HUES64 (cell line): ENCODE results near the gene NME1.
A peak's percentile ranks its signal among the peaks of the same experiment; 100 is the strongest.

Experiments
- H3K27ac ChIP-seq: 2 replicates; pipeline ENCODE4 v1.7.0; 2013; ENCODE audit warnings: low read depth, low read length, inconsistent platforms
- H3K27me3 ChIP-seq: 2 replicates; pipeline ENCODE4 v1.6.1; 2013; ENCODE audit warnings: mild to moderate bottlenecking, low read length; ENCODE audit not compliant: insufficient read depth
- H3K36me3 ChIP-seq: 2 replicates; pipeline ENCODE4 v1.6.1; 2013; ENCODE audit warnings: mild to moderate bottlenecking, low read length; ENCODE audit not compliant: insufficient read depth
- H3K4me1 ChIP-seq: 2 replicates; pipeline ENCODE4 v1.6.1; 2013; ENCODE audit warnings: mild to moderate bottlenecking, low read length, moderate library complexity; ENCODE audit not compliant: insufficient read depth
- H3K4me3 ChIP-seq: 2 replicates; pipeline ENCODE4 v1.5.1; 2013; ENCODE audit warnings: mild to moderate bottlenecking, low read length, moderate library complexity
- H3K9ac ChIP-seq: 2 replicates; pipeline ENCODE4 v1.6.1; 2013; ENCODE audit warnings: mild to moderate bottlenecking, low read depth, low read length
- H3K9me3 ChIP-seq: 2 replicates; pipeline ENCODE4 v1.6.1; 2013; ENCODE audit warnings: low read depth, low read length; ENCODE audit not compliant: insufficient read depth
- WGBS: fragments of 150-250, 120-280 bp; methylation state at CpG from one replicate; pipeline ENCODE4 v1.1.7; 2013; ENCODE audit warnings: missing lambda C conversion rate; 5-methylcytosine and 5-hydroxymethylcytosine counted together

The NME1 gene

DNA sequence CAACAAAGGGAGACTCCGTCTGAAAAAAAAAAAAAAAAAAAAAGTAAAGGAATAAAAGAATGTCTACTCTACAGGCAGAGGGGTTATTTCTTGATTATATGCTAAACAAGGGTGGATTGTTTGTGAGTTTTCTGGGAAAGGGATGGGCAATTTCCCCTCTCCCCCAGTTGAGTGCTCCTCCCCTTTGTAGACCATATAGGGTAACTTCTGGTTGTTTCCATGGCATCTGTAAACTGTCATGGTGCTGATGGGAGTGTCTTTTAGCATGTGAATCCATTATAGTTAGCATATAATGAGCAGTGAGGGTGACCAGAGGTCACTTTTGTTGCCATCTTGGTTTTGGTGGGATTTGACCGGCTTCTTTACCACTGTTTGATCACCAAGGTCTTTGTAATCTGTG is 4.2 kb upstream of the NME1 start:
- no peaks in the 10 kb centered on the region for H3K9me3 ChIP-seq
- peaks cover 10% of the 10 kb centered on the region; the same call in 1 of the 2 replicates for H3K4me1 ChIP-seq
- H3K4me3 ChIP-seq, result no peak overlapping the region
- H3K36me3 ChIP-seq, result no peaks in the 10 kb centered on the region
- H3K9ac ChIP-seq, result no peak overlapping the region
- H3K27ac ChIP-seq, result no peak overlapping the region
- WGBS, result 91% methylated on average over 2 of the region's 2 CpGs
- no peaks in the 10 kb centered on the region for H3K27me3 ChIP-seq

DNA sequence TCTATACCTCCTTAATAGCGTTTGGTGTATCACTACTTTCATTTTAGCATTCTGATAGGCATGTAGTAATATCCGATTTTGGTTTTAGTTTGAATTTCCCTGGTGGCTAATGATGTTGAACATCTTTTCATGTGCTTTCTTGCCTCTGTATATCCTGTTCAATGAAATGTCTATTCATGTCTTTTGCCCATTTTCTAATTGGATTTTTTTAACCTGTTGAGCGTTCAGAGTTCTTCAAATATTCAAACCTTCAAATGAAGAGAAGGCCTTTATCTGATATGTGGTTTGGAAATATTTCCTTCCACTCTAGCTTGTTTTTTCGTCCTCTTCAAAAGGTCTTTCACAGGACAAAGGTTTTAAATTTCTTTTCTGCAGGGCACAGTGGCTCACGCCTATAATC is 2.4 kb upstream of the NME1 start:
- 89% methylated on average over 4 of the region's 5 CpGs for WGBS
- Histone ChIP-seq H3K27me3 (no peaks in the 10 kb centered on the region), H3K36me3 (peaks cover 7% of the 10 kb centered on the region), H3K27ac (no peak overlapping the region), H3K9ac (no peak overlapping the region), H3K9me3 (no peaks in the 10 kb centered on the region), H3K4me1 (peaks cover 13% of the 10 kb centered on the region; the same call in 1 of the 2 replicates), H3K4me3 (no peak overlapping the region)

DNA sequence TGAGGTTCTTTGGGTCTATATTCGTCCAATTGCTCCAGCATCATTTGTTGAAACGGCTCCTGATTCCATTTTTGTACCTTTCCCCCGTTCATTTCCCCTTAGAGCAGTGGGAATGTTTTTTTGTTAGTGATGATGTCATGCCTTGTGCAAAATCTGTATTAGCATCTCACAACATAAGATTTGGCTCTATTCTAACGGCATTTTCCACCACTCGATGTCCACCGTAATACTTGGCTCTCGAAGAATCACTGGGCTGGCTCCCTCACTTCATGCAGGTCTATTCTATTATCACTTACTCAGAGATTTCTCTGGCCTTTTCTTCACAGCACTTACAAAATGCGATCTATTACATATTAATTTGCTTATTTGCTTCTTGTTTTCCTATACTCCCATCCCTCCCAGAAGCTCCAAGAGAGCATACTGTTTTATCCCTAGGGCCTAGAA is 571 bp upstream of the NME1 start:
- Histone ChIP-seq H3K9me3 (no peaks in the 10 kb centered on the region), H3K27me3 (no peaks in the 10 kb centered on the region), H3K27ac (peak overlapping the region; percentile 56), H3K9ac (peak overlapping the region; percentile 45), H3K4me1 (peaks cover 13% of the 10 kb centered on the region; the same call in 1 of the 2 replicates), H3K36me3 (peaks cover 23% of the 10 kb centered on the region), H3K4me3 (peak overlapping the region; percentile 87)
- 61% methylated on average over 7 of the region's 8 CpGs for WGBS

DNA sequence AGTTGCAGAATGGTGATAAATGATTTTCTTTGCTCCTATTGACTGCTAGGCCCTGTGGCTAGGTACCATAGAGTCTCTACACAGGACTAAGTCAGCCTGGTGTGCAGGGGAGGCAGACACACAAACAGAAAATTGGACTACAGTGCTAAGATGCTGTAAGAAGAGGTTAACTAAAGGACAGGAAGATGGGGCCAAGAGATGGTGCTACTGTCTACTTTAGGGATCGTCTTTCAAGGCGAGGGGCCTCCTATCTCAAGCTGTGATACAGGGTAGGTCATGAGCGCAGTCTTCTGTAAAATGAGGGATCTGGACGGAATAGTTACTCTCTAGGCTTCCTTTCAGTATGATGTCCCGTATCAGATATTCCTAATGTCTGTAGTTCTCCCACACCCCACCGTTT is 817 bp downstream of the NME1 start:
- Histone ChIP-seq H3K9me3 (no peaks in the 10 kb centered on the region), H3K4me1 (peaks cover 13% of the 10 kb centered on the region; the same call in 1 of the 2 replicates), H3K27me3 (no peaks in the 10 kb centered on the region), H3K4me3 (peak overlapping the region; percentile 87), H3K9ac (peak overlapping the region; percentile 95), H3K27ac (peak overlapping the region; percentile 69), H3K36me3 (peaks cover 35% of the 10 kb centered on the region)
- 14% methylated on average over 4 of the region's 6 CpGs for WGBS

DNA sequence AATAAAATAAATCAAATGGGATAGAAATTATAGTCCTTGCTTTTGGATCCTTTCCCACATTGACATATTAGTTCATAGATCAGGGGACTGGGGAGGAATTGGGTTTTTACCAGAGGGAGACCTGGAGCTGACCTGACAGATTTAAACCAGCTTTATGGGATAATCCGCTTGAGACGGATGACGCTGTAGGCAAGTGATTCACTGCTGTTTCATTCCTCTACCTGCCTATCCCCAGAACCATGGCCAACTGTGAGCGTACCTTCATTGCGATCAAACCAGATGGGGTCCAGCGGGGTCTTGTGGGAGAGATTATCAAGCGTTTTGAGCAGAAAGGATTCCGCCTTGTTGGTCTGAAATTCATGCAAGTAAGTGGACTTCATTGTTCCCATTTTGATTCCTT is 2.1 kb downstream of the NME1 start:
- Histone ChIP-seq H3K4me3 (no peak overlapping the region), H3K27me3 (no peaks in the 10 kb centered on the region), H3K9ac (no peak overlapping the region), H3K9me3 (no peaks in the 10 kb centered on the region), H3K27ac (no peak overlapping the region), H3K4me1 (peaks cover 13% of the 10 kb centered on the region; the same call in 1 of the 2 replicates), H3K36me3 (peaks cover 46% of the 10 kb centered on the region)
- 94% methylated on average over 8 of the region's 8 CpGs for WGBS

DNA sequence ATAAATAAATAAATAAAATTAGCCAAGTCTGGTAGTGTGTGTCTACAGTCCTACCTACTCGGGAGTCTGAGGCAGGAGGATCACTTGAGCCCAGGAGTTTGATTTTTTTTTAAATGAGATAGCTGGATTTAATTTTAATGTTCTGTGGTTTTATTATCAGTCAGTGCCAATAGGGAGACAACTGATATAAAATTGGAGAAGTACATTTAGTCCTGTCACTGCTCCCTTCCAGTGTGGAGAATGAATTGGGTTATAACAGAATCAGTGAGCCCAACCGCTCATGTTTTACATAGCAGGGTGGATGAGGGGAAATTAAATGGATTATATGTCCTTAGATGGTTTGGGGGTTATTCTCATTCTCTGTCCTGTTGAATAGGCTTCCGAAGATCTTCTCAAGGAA is 6.2 kb downstream of the NME1 start:
- Histone ChIP-seq H3K4me1 (peaks cover 2% of the 10 kb centered on the region; the same call in 1 of the 2 replicates), H3K36me3 (peaks cover 76% of the 10 kb centered on the region), H3K27ac (no peak overlapping the region), H3K9ac (no peak overlapping the region), H3K27me3 (no peaks in the 10 kb centered on the region), H3K9me3 (no peaks in the 10 kb centered on the region), H3K4me3 (no peak overlapping the region)
- 95% methylated on average over 3 of the region's 3 CpGs for WGBS

DNA sequence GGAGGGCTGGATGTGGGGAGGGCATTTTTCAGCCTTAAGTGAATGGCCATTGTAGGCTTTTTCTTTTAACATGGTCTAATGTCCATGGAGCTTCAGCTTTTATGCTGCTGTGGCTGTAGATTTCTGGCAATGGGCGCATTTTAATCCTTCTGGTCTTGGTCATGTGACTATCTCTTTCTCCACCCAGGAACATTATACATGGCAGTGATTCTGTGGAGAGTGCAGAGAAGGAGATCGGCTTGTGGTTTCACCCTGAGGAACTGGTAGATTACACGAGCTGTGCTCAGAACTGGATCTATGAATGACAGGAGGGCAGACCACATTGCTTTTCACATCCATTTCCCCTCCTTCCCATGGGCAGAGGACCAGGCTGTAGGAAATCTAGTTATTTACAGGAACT is 8.2 kb downstream of the NME1 start:
- no peak overlapping the region for H3K27ac ChIP-seq
- 100% methylated on average over 3 of the region's 3 CpGs for WGBS
- no peak overlapping the region for H3K4me3 ChIP-seq
- no peak overlapping the region for H3K9ac ChIP-seq
- peaks cover 2% of the 10 kb centered on the region; the same call in 1 of the 2 replicates for H3K4me1 ChIP-seq
- peaks cover 65% of the 10 kb centered on the region for H3K36me3 ChIP-seq
- no peaks in the 10 kb centered on the region for H3K9me3 ChIP-seq
- H3K27me3 ChIP-seq, result no peaks in the 10 kb centered on the region

DNA sequence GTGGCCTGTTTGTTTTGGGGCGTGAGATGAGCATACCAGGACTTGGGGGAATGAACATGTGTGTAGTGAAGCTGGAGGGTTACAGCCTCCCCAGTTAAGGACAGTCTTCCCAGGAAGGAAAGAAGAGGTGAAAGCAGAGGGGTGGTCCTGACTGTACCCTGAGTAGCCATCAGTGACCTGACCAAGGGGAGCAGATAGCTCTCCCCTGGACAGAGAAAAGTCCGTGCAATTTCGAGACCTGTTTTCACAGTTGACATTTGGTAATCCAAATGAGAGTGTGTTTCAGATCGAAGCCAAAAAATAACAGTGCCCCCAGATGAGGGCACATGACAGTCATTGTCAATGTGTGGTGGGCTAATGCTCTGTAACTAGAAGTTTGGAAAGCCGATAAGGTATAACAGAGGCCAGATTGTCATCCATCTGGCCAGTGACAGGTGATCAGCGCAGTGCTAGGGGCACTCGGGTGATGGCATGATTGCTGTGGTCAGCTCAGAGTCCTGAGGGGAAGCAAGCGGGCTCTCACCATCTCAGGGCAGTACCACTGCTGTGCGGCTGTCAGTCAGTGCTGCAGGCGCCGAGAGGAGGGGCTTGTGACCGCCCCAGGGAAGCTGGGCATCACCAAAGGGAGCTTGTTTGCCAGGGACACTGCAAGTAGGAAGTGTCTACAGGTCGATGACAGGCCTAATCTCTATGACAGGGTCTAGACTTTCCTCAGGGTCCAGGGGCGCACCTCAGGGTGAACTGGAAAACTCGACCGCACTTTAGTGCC is 11.7 kb downstream of the NME1 start:
- peaks cover 62% of the 10 kb centered on the region for H3K36me3 ChIP-seq
- H3K4me1 ChIP-seq, result peaks cover 2% of the 10 kb centered on the region
- no peaks in the 10 kb centered on the region for H3K27me3 ChIP-seq
- 50% methylated on average over 16 of the region's 16 CpGs for WGBS
- no peak overlapping the region for H3K27ac ChIP-seq
- H3K9me3 ChIP-seq, result no peaks in the 10 kb centered on the region
- H3K9ac ChIP-seq, result peak overlapping the region; percentile 62; the same call in 1 of the 2 replicates
- H3K4me3 ChIP-seq, result peak overlapping the region; percentile 90

DNA sequence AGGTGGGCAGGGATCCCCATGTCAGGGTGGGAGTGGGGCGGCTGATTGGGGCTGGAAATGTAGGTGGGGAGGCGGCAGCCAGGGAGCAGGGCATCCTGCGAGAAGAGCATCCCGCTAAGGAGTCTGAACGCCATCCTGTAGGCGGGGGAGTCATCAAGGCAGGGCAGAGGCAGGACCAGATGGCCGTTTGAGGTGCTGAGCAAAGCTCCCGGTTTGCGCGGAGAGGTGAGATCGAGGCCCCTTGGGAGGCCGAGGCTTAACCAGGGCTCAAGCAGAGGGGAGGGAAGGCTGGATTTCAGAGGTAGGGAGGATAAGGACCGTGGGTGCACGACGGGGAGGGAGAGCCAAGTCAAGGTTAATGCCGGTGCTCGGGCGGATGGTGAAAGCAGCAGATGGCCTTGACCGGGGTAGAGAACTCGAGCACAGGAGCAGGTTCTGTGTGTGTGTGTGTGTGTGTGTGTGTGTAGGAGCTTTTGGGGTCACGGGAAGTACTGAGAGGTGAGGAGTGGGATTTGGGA is 12.4 kb downstream of the NME1 start:
- Histone ChIP-seq H3K4me1 (peaks cover 2% of the 10 kb centered on the region), H3K36me3 (peaks cover 62% of the 10 kb centered on the region), H3K9me3 (no peaks in the 10 kb centered on the region), H3K9ac (peak overlapping the region; percentile 62), H3K27me3 (no peaks in the 10 kb centered on the region), H3K27ac (no peak overlapping the region), H3K4me3 (peak overlapping the region; percentile 90)
- 2% methylated on average over 21 of the region's 21 CpGs for WGBS

DNA sequence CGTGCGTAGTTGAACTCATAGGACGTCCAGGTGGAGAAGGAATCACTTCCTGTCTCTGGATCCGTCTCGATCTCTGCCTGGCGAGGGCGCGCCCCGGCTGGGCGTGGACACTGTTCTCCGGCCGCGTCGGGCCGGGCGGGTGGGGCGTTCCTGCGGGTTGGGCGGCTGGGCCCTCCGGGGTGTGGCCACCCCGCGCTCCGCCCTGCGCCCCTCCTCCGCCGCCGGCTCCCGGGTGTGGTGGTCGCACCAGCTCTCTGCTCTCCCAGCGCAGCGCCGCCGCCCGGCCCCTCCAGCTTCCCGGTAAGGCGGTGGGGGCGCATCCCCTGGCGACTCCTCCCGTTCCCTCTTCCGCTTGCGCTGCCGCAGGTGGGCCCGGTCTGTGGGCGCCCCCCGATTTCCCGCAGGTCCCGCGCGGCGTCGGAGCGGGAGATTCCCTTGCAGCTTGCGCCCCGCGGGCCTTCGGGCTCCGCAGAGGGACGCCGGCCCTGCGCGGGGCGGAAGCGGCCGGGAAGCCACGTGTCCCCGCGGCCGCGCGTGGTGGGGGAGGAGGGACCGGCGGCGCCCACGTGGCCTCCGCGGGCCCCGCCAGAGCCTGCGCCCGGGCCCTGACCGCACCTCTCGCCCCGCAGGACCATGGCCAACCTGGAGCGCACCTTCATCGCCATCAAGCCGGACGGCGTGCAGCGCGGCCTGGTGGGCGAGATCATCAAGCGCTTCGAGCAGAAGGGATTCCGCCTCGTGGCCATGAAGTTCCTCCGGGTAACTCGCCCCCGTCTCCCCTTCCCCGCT is 13.0 kb downstream of the NME1 start, which contains the start of gene NME2:
NME2 (plus strand) TSS at position 214 of the 789 bp plus-strand sequence; CDS start at position 634, 420 bp downstream.
- WGBS, result under 1% methylated on average over 98 of the region's 98 CpGs
- H3K27ac ChIP-seq, result peak within 1 kb of the TSS; percentile 77

More for the DNA sequence above, 13.0 kb downstream of the NME1 start, which contains the start of gene NME2:
- Histone ChIP-seq H3K27me3 (no peaks in the 10 kb centered on the region), H3K4me1 (peaks cover 2% of the 10 kb centered on the region), H3K9ac (peak within 1 kb of the TSS; percentile 96), H3K36me3 (peaks cover 62% of the 10 kb centered on the region), H3K9me3 (no peaks in the 10 kb centered on the region), H3K4me3 (peak within 1 kb of the TSS; percentile 90)
